ENCODE results near the gene NOBOX.

GRCh38 chr7:144410441-144410840 is 6.9 kb upstream of the NOBOX start:
- TF ChIP-seq CTCF (IDR thresholded peaks at IDR 0.05; ENCODE audit: low read depth, low read length, poor library complexity, severe bottlenecking) (no peak), EZH2phosphoT487 (IDR thresholded peaks at IDR 0.05; ENCODE audit: borderline replicate concordance, low read length) (no peak)

Data from DOHH2 (cell line).